HFFc6 (cell line): ENCODE data around the gene PHLDB1. TPM values are rescaled to one million over a fixed set of nuclear protein-coding genes. Genes with fewer than 3 reads are reported as not detected.
"Not testable (repeated sequence)": the region's sequence is repeated elsewhere in the genome, so short reads cannot be mapped to it uniquely, and the experiment has no call there.

ENCODE experiments used
- DNase-seq: peaks from one replicate; pipeline ENCODE4 v3.0.0-alpha.2; 2018
- H3K27ac Mint-ChIP-seq: 2 replicates; pipeline ENCODE4 v1.8.0; 2020; ENCODE audit warnings: mild to moderate bottlenecking, mixed read lengths
- H3K27me3 Mint-ChIP-seq: 2 replicates; pipeline ENCODE4 v1.8.0; 2021; ENCODE audit warnings: mild to moderate bottlenecking, moderate library complexity, mixed read lengths; ENCODE audit not compliant: insufficient read depth
- H3K36me3 Mint-ChIP-seq: 2 replicates; pipeline ENCODE4 v1.8.0; 2021; ENCODE audit warnings: low read depth, mixed read lengths
- H3K4me1 Mint-ChIP-seq: 2 replicates; pipeline ENCODE4 v1.8.0; 2020; ENCODE audit warnings: low read depth, mixed read lengths
- H3K4me3 Mint-ChIP-seq: 2 replicates; pipeline ENCODE4 v1.8.0; 2020; ENCODE audit warnings: mild to moderate bottlenecking, moderate library complexity, mixed read lengths
- H3K9me3 Mint-ChIP-seq: 2 replicates; pipeline ENCODE4 v1.8.0; 2020; ENCODE audit warnings: mild to moderate bottlenecking, mixed read lengths
- total RNA-seq, 6 experiments: library from RNA; stranded (reverse); fragmentation: NEBNext Ultra II Directional; extraction: Animal tissue kit (Norgen Biotek cat#: 25700); gene quantifications; 2 replicates in 1 of 6; 3 replicates in 5 of 6; pipeline ENCODE4 v1.2.3, GENCODE V29; 2021
- TF ChIP-seq, protein P1 (sequence below): fragments of 200-600 bp; sonication (generic); IDR thresholded peaks from 2 replicates; pipeline ENCODE4 v1.5.0; 2021; ENCODE audit warnings: antibody characterized with exemption, mild to moderate bottlenecking

PHLDB1 gene
- total RNA-seq, 6 experiments from 2014 or later, result 106 to 121 (median 114) TPM

DNA sequence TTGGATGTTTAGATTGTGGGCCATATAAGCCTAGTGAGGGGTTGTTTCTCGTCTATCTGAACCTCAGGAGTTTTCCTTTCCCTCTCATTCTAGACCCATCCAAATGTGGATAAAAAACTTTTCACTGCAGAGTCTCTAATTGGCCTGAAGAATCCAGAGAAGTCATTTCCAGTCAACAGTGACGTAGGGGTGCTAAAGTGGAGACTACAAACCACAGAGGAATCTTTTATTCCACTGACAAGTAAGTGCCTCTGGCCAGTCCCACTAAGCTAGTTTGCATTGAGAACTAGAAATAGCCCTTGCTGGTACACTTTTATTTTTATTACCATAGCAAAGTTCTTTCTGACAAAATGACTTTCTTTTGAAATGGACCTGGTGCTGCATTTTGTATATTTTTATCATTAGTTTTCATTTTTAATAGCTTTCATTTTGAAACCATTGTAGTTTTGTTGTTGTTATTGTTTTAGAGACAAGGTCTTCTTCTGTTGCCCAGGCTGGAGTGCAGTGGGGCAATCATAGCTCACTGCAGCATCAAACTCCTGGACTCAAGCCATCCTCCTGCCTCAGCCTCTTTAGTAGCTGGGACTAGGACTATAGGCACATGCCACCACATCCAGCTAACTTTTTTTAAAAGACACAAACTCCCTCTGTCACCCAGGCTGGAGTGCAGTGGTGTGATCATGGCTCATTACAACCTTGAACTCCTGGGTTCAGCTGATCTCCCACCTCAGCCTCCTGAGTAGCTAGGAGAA is 14.6 kb upstream of the PHLDB1 start:
- Mint-ChIP-seq H3K27ac (peak overlapping the region; percentile 21; the same call in 1 of the 2 replicates), H3K4me3 (no peak overlapping the region), H3K4me1 (0 out of 2 replicates have a peak, but pooled peaks cover 9% of the 10 kb centered on the region), H3K27me3 (no peaks in the 10 kb centered on the region), H3K9me3 (no peaks in the 10 kb centered on the region), H3K36me3 (peaks cover 45% of the 10 kb centered on the region)
- no peak for DNase-seq
- TF ChIP-seq, protein P1, sequence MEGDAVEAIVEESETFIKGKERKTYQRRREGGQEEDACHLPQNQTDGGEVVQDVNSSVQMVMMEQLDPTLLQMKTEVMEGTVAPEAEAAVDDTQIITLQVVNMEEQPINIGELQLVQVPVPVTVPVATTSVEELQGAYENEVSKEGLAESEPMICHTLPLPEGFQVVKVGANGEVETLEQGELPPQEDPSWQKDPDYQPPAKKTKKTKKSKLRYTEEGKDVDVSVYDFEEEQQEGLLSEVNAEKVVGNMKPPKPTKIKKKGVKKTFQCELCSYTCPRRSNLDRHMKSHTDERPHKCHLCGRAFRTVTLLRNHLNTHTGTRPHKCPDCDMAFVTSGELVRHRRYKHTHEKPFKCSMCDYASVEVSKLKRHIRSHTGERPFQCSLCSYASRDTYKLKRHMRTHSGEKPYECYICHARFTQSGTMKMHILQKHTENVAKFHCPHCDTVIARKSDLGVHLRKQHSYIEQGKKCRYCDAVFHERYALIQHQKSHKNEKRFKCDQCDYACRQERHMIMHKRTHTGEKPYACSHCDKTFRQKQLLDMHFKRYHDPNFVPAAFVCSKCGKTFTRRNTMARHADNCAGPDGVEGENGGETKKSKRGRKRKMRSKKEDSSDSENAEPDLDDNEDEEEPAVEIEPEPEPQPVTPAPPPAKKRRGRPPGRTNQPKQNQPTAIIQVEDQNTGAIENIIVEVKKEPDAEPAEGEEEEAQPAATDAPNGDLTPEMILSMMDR, result no peak

DNA sequence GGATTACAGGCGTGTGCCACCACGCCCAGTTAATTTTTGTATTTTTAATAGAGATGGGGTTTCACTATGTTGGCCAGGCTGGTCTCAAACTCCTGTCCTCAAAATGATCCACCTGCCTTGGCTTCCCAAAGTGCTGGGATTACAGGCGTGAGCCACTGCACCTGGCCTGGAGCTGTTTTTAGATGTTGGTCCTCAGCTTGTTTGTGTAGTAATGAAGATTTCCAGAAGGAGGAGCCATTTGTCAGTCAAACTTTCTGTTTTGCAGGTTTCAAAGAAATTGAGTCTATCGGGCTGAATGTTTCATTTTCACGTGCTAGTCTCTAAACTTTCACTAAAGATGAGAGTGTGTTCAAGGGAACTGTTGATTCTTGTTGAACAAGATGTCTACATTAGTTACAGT is 12.4 kb upstream of the PHLDB1 start:
- not testable (repeated sequence) for H3K4me3 Mint-ChIP-seq
- H3K27ac Mint-ChIP-seq, result peak overlapping the region; percentile 21; the same call in 1 of the 2 replicates

DNA sequence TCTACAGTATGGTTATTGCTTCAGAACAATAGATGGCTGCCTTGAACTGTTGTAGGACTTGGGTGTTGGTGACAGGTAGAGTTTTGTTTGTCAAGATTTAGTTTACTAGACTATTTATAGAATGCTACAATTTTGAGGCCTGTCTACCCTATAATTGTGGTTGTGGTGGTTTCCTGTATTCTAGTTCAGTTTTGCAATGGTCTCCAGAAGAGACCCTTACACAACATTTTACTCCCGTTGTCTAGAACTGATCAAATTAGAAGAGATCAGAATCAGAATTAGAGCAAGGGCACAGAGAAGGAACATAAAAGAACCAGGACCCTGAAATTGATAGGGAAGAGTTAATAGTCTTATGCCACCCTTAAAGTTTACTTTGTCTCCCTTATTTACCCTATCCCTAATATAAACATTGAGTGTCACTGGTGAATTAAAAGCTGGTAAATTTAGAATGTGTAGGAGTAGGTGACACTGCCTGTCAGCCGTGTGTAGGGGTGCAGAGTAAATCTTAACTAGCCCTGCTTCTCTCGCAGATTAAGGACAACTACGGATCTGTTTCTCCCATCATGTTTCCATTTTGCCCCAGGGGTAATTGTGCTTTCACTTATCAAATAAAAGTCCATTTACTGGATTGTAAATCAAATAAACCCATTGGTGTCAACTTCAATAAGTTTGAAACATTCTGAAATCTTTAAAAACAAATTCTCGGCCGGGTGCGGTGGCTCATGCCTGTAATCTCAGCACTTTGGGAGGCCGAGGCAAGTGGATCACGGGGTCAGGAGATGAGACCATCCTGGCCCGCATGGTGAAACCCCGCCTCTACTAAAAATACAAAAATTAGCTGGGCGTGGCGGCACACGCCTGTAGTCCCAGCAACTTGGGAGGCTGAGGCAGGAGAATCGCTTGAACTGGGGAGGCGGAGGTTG is 10.9 kb upstream of the PHLDB1 start:
- Mint-ChIP-seq H3K27ac (no peak overlapping the region), H3K4me1 (0 out of 2 replicates have a peak, but pooled peaks cover 9% of the 10 kb centered on the region), H3K4me3 (no peak overlapping the region), H3K27me3 (no peaks in the 10 kb centered on the region), H3K9me3 (no peaks in the 10 kb centered on the region), H3K36me3 (peaks cover 47% of the 10 kb centered on the region)
- TF ChIP-seq, protein P1, result no peak
- no peak for DNase-seq

More for the DNA sequence above, 12.4 kb upstream of the PHLDB1 start:
- H3K27me3 Mint-ChIP-seq, H3K9me3 Mint-ChIP-seq, H3K4me1 Mint-ChIP-seq: not testable (repeated sequence)
- peak; percentile 59 for DNase-seq
- H3K36me3 Mint-ChIP-seq, result peaks cover 42% of the 10 kb centered on the region
- TF ChIP-seq, protein P1, result peak; percentile 78

DNA sequence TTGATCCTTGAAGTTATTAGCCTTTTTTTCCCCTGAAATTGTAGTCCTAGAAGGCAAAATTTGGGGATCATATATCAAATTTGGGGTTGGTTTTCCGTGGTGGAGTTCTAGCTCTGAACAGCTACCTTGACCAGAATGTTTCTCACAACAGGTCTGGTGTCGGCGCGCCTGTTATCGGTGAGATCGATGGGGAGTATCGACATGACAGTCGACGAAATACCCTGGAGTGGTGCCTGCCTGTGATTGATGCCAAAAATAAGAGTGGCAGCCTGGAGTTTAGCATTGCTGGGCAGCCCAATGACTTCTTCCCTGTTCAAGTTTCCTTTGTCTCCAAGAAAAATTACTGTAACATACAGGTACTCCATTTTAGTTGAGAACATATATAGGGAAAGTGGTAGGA is 9.9 kb upstream of the PHLDB1 start:
- H3K27ac Mint-ChIP-seq, result no peak overlapping the region
- H3K4me1 Mint-ChIP-seq, result peaks cover 16% of the 10 kb centered on the region
- no peaks in the 10 kb centered on the region for H3K9me3 Mint-ChIP-seq
- TF ChIP-seq, protein P1, result no peak
- DNase-seq, result no peak
- no peaks in the 10 kb centered on the region for H3K27me3 Mint-ChIP-seq
- H3K36me3 Mint-ChIP-seq, result peaks cover 56% of the 10 kb centered on the region
- H3K4me3 Mint-ChIP-seq, result no peak overlapping the region

DNA sequence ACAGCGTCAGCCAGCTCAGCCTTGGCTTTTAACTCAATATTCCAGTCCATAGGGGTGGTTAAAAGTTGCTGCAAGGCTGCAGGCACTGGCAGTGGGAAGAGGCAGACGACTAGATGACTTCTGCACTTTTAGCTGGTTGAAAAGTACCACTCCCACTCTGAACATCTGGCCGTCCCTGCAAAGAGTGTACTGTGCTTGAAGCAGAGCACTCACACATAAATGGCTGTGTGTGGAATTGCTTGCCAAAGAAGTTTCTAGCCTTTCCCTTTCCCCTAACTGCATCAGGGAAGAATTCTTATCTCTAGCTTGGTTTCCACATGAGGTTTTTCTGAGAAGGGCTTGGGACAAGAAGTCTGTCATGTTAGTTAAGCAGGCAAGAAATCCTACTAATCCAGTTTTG is 5.1 kb upstream of the PHLDB1 start:
- peaks cover 36% of the 10 kb centered on the region for H3K36me3 Mint-ChIP-seq
- no peaks in the 10 kb centered on the region for H3K9me3 Mint-ChIP-seq
- DNase-seq, result no peak
- H3K4me3 Mint-ChIP-seq, result no peak overlapping the region
- H3K27me3 Mint-ChIP-seq, result no peaks in the 10 kb centered on the region
- peaks cover 49% of the 10 kb centered on the region for H3K4me1 Mint-ChIP-seq
- TF ChIP-seq, protein P1, result no peak
- H3K27ac Mint-ChIP-seq, result peak overlapping the region; percentile 13

DNA sequence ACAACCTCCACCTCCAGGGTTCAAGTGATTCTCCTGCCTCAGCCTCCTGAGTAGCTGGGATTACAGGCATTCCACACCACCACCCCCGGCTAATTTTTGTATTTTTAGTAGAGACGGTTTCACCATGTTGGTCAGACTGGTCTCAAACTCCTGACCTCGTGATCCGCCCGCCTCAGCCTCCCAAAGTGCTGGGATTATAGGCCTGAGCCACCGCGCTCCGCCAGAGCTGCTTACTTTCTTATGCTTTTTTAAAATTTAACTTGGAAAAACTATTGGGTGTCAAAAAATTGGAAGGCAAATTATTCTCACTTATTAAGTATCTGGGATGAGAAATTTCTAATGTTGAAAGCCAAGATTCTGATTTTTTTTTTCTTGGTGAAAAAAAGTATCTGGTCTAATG is 3.7 kb upstream of the PHLDB1 start:
- H3K4me3 Mint-ChIP-seq, H3K9me3 Mint-ChIP-seq, DNase-seq, H3K27me3 Mint-ChIP-seq: not testable (repeated sequence)
- Mint-ChIP-seq H3K27ac (peak overlapping the region; percentile 66; the same call in 1 of the 2 replicates), H3K4me1 (peaks cover 52% of the 10 kb centered on the region), H3K36me3 (peaks cover 30% of the 10 kb centered on the region)
